Right kidney (tissue), 9 donors: ENCODE data around the gene UBA7.
"Not testable (repeated sequence)": the region's sequence is repeated elsewhere in the genome, so short reads cannot be mapped to it uniquely, and the experiment has no call there.

ENCODE experiments used
- DNase-seq: peaks from one replicate; pipeline ENCODE4 v3.0.0-alpha.2; 2016
- long read RNA-seq, 8 donors: transcript quantifications; one replicate each; lab custom pipeline, GENCODE V29; 2026

Gene UBA7
- long read RNA-seq, donor 1, partial matches to known transcripts = 13 of 14 reads
- long read RNA-seq, donor 1, other reads (novel, unspliced or antisense) = 0 of 14 reads
- long read RNA-seq, donor 2, partial matches to known transcripts = 5 of 7 reads
- long read RNA-seq, donor 2, other reads (novel, unspliced or antisense) = 0 of 7 reads
- long read RNA-seq, donor 3, partial matches to known transcripts = 8 of 13 reads
- long read RNA-seq, donor 3, other reads (novel, unspliced or antisense) = 0 of 13 reads
- long read RNA-seq, donor 4, partial matches to known transcripts = 9 of 15 reads
- long read RNA-seq, donor 4, other reads (novel, unspliced or antisense) = 0 of 15 reads
- long read RNA-seq, donor 5, partial matches to known transcripts = 13 of 18 reads
- long read RNA-seq, donor 5, other reads (novel, unspliced or antisense) = 0 of 18 reads
- long read RNA-seq, donor 6, partial matches to known transcripts = 0 of 2 reads
- long read RNA-seq, donor 6, other reads (novel, unspliced or antisense) = 0 of 2 reads
- long read RNA-seq, donor 7, partial matches to known transcripts = 12 of 13 reads
- long read RNA-seq, donor 7, other reads (novel, unspliced or antisense) = 0 of 13 reads
- long read RNA-seq, donor 8, partial matches to known transcripts = 18 of 20 reads
- long read RNA-seq, donor 8, other reads (novel, unspliced or antisense) = 0 of 20 reads

DNA sequence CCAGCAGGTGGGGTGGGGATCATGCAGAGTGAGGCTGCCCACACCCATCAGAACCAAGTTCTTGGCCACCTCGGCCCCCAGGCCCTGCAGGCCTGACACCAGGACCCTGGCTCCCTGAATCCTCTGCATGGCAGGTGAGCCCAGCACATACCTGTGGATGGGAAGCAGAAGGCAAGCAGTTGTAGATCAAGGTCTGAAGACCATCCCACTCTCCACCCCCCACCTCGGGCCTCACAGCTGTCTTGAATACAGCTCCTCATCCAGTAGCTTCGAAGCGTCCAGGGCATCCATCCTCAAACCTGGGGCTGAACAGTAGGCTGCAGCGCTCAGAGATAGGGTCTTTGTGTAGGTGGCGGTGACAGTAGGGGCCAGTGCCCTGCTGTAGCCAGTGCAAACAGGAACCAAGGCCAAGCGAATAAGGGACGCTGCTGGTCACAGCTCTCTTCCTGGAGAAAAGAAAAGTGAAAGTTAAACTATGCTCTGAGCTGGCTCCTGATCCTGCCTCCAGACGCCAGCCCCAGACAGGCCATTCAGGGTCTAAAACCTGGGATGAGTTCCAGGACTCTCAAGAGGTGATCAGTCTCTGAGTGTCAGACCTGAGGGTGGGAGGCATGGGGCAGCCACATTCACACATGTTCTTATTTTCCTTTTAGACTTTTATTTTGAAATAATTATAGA is at the start of gene UBA7:
UBA7 (minus strand) TSS at position 457 of the 678 bp plus-strand sequence; CDS start at position 291, 166 bp downstream.
- peak; percentile 40 for DNase-seq

GRCh38 chr3:49859576-49860305 is 46.0 kb upstream of the UBA7 start:
- no peak for DNase-seq

GRCh38 chr3:49856181-49857005 is 42.6 kb upstream of the UBA7 start, which contains the start of gene TRAIP:
Gene TRAIP (minus strand): TSS chr3:49856564. CDS start chr3:49856453, 111 bp downstream.
- DNase-seq = peak; percentile 91

GRCh38 chr3:49855662-49856061 is 41.9 kb upstream of the UBA7 start:
- DNase-seq = no peak

GRCh38 chr3:49845694-49846093 is 31.9 kb upstream of the UBA7 start:
- no peak for DNase-seq

GRCh38 chr3:49844464-49845183 is 30.9 kb upstream of the UBA7 start:
- DNase-seq = no peak

DNA sequence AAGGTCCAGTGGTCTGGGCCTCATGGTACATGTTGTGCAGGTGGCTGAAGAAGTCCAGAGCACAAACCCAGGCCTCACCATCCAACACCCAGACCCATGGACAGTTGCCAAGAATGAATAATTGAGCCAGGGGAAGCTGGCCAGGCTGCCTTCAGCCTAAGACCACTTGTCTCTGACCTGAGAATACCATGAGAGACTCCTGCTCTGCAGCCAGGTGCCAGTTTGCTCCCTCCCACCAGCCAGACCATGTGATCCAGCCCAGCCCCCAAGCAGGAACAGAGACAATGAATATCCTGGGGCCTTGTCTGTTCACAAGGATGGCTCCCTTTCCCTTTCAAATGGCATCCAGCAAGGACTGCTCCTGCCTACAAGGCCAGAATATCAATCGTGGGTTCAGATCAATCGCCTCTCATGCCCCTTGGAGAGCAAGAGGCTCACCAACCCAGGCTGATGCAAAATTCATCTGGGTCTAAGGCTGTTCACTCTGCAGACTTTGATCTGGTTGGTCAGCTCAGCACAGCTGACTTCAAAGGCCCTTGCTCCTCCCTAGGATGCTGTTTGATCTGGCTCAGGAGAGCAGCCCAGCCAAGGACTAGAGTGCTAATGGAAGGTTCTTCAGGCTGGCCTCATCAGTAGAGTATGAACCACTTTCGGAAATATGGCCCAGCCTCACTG is 29.2 kb upstream of the UBA7 start:
- no peak for DNase-seq

GRCh38 chr3:49841806-49842205 is 28.1 kb upstream of the UBA7 start:
- no peak for DNase-seq

GRCh38 chr3:49841126-49841696 is 27.5 kb upstream of the UBA7 start:
- DNase-seq = no peak

- DNase-seq = no peak
Observed at GRCh38 chr3:49840388-49840787, 26.6 kb upstream of the UBA7 start.

- peak; percentile 53 for DNase-seq
Observed at GRCh38 chr3:49839193-49839809, 25.5 kb upstream of the UBA7 start.

- no peak for DNase-seq
Observed at GRCh38 chr3:49831341-49831740, 17.6 kb upstream of the UBA7 start.

GRCh38 chr3:49826016-49826415 is 12.3 kb upstream of the UBA7 start:
- DNase-seq = no peak

DNA sequence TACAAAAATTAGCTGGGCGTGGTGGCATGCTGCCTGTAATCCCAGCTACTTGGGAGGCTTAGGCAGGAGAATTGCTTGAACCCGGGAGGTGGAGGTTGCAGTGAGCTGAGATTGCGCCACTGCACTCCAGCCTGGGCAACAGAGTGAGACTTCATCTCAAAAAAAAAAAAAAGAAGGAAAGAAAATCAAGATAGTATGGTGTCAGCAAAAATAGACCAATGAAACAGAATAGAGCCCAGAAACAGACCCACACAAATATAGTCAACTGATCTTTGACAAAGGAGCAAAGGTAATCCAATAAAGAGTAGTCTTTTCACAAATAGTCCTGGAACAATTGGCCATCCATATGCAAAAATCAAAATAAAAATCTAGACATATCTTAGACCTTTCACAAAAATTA is 9.4 kb upstream of the UBA7 start:
- DNase-seq = not testable (repeated sequence)

DNA sequence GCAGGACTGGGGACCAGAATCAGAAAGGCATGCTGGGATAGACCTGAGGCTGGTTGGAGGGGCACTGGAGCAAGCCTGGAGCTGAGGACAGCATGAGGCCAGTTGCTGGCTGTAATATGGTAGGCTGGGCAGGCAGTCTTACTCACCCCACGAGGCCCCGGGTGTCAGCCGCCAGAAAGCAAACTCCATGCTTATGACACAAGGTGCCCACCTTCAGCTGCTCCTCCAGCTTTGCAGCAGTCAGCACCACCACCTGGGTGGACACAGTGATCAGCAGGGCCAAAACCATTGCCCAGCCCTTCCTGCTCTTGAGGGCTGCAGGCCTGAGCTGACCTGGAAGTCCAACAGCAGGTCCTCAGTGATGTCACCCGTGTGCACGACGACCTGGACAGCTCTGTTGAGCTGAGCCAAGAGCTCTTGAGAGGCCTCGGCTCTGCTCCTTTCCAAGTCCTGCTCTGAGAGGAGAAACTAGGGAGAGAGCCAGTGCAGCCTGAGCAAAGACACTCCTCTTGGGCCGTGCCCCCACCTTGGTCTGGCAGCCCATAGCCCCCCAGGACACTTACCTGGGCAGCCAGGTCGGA is 747 bp downstream of the UBA7 start:
- DNase-seq = no peak

GRCh38 chr3:49807431-49808114 is 6.2 kb downstream of the UBA7 start:
- DNase-seq = peak; percentile 49

GRCh38 chr3:49806850-49807249 is 6.9 kb downstream of the UBA7 start:
- no peak for DNase-seq
